Lung (tissue), 13 donors: Measurements from ENCODE around the gene LETMD1. TPM values are rescaled to one million over a fixed set of nuclear protein-coding genes. Genes with fewer than 3 reads are reported as not detected.

ENCODE experiments used
- ATAC-seq: fragments of 200-7000 bp; cut with Tn5 transposase; one replicate; pipeline ENCODE4 v1.9.1; 2020; ENCODE audit warnings: moderate number of reproducible peaks; ENCODE audit not compliant: insufficient read depth, low FRiP score
- DNase-seq, 3 donors: peaks; one replicate each; pipeline ENCODE4 v3.0.0-alpha.2; 2013 to 2017
- H3K27ac ChIP-seq, 2 donors: one replicate each; pipeline ENCODE4 v1.5.1; 2013; ENCODE audit warnings: mild to moderate bottlenecking in 2 of 2, moderate library complexity in 2 of 2, control low read depth in 1 of 2, inconsistent platforms in 1 of 2, low read depth in 1 of 2, low read length in 1 of 2
- H3K27me3 ChIP-seq, 3 donors: one replicate each; pipeline ENCODE4 v1.5.1; 2013; ENCODE audit warnings: low read length in 2 of 3; ENCODE audit not compliant: control insufficient read depth in 3 of 3, insufficient read depth in 3 of 3
- H3K36me3 ChIP-seq, 4 donors: one replicate each; pipeline ENCODE4 v1.5.1; 2013; ENCODE audit warnings: low read length in 4 of 4, mild to moderate bottlenecking in 1 of 4, moderate library complexity in 1 of 4; ENCODE audit not compliant: control insufficient read depth in 4 of 4, insufficient read depth in 4 of 4
- H3K4me1 ChIP-seq, 5 donors: one replicate each; pipeline ENCODE4 v1.5.1; 2013; ENCODE audit warnings: low read length in 5 of 5, mild to moderate bottlenecking in 2 of 5, moderate library complexity in 1 of 5; ENCODE audit not compliant: control insufficient read depth in 5 of 5, insufficient read depth in 5 of 5
- H3K4me3 ChIP-seq: one replicate; pipeline ENCODE4 v1.5.1; 2013; ENCODE audit warnings: mild to moderate bottlenecking, control low read depth, moderate library complexity
- H3K9ac ChIP-seq, 2 donors: one replicate each; pipeline ENCODE4 v1.5.1; 2013; ENCODE audit warnings: low read length in 2 of 2, control low read depth in 1 of 2; ENCODE audit not compliant: insufficient read depth in 1 of 2
- H3K9me3 ChIP-seq, 4 donors: one replicate each; pipeline ENCODE4 v1.5.1; 2013; ENCODE audit warnings: low read length in 3 of 4, mild to moderate bottlenecking in 1 of 4, moderate library complexity in 1 of 4; ENCODE audit not compliant: control insufficient read depth in 4 of 4, insufficient read depth in 3 of 4
- WGBS, 2 donors: extraction: QIAGEN DNeasy Blood & Tissue Kit; methylation state at CpG; one replicate each; pipeline ENCODE4 v1.1.7; 2013; 5-methylcytosine and 5-hydroxymethylcytosine counted together
- polyA plus RNA-seq, 2 donors: library from polyadenylated mRNA; stranded (reverse); fragments of 200-250 nt; gene quantifications; one replicate each; pipeline ENCODE4 v1.2.1, GENCODE V29; 2013
- small RNA-seq: library from RNA; depleted of rRNA; stranded (forward); fragments of <200 nt; gene quantifications from one replicate; pipeline ENCODE3, GENCODE V24; 2014; ENCODE audit warnings: low replicate concordance
- total RNA-seq, 2 donors: library from RNA; depleted of rRNA in 1 of 2; stranded (reverse); fragments of >200 nt in 1 of 2; gene quantifications; one replicate each; pipeline ENCODE4 v1.2.1, GENCODE V29; 2014 to 2021
- TF ChIP-seq, protein P1 (sequence below): IDR thresholded peaks from 2 replicates; pipeline ENCODE4 v1.5.1; 2012; ENCODE audit warnings: mild to moderate bottlenecking; ENCODE audit errors: control extremely low read depth, extremely low read depth
- donor health status: control.
- donor health status: control.
- donor health status: Bipolar disorder and iron deficiency.
- donor health status: healthy.
- donor health status: DM: yes; HTN: yes; CAD: no.

LETMD1 gene
- total and polyA plus RNA-seq, 4 donors, result 29.9 to 81.6 (median 48.6) TPM

DNA sequence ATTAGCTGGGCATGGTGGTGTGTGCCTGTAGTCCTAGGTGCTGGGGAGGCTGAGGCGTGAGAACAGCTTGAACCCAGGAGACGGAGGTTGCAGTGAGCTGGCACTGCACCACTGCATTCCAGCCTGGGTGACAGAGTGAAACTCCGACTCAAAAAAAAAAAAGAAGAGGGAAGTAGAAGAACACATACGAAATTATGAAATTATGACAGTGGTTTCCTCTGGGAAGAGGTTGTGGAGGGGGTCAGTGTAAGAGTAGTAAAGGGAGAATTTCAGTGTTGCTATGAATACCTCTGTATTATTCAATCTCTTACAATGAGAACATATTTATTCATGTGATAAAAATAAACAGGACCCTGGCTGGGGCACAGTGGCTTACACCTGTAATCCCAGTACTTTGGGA, 60.0 kb downstream of the LETMD1 start:
- ATAC-seq (no peak), DNase-seq (no peak)
- Histone ChIP-seq H3K27me3 (no peaks in the 10 kb centered on the region), H3K4me3 (no peak overlapping the region), H3K9ac (no peak overlapping the region), H3K9me3 (no peaks in the 10 kb centered on the region), H3K27ac (no peak overlapping the region), H3K36me3 (peaks cover 13 to 39% (median 29%) of the 10 kb centered on the region in 4 donors), H3K4me1 (no peaks in the 10 kb centered on the region)
- 52 to 76% methylated on average over 4 of the region's 4 CpGs for WGBS, 2 donors
- TF ChIP-seq, protein P1, sequence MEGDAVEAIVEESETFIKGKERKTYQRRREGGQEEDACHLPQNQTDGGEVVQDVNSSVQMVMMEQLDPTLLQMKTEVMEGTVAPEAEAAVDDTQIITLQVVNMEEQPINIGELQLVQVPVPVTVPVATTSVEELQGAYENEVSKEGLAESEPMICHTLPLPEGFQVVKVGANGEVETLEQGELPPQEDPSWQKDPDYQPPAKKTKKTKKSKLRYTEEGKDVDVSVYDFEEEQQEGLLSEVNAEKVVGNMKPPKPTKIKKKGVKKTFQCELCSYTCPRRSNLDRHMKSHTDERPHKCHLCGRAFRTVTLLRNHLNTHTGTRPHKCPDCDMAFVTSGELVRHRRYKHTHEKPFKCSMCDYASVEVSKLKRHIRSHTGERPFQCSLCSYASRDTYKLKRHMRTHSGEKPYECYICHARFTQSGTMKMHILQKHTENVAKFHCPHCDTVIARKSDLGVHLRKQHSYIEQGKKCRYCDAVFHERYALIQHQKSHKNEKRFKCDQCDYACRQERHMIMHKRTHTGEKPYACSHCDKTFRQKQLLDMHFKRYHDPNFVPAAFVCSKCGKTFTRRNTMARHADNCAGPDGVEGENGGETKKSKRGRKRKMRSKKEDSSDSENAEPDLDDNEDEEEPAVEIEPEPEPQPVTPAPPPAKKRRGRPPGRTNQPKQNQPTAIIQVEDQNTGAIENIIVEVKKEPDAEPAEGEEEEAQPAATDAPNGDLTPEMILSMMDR, result no peak

Small RNA genes lying within 50 kb of the gene (small RNA-seq; reads per million reads assigned to genes)
- gene RNU6-1273P (not detected), gene RNU6-87P (not detected)

Other genes starting within 250 kb of the LETMD1 start
- gene TMPRSS12, start 205.4 kb upstream of the LETMD1 start, total RNA-seq, result not detected
- not detected for gene TMPRSS12, start 205.4 kb upstream of the LETMD1 start, polyA plus RNA-seq
- gene HIGD1C, start 95.8 kb upstream of the LETMD1 start, total RNA-seq, result not detected
- gene HIGD1C, start 95.8 kb upstream of the LETMD1 start, polyA plus RNA-seq, result not detected
- 100 to 1,000 TPM; 112 to 129 TPM for gene SLC11A2, start 21.9 kb upstream of the LETMD1 start, total RNA-seq
- gene SLC11A2, start 21.9 kb upstream of the LETMD1 start, polyA plus RNA-seq, result 10 to 100 TPM; 29.2 to 69.2 TPM
- 10 to 100 TPM; 29.1 to 29.9 TPM for gene CSRNP2, start 35.3 kb downstream of the LETMD1 start, total RNA-seq
- gene CSRNP2, start 35.3 kb downstream of the LETMD1 start, polyA plus RNA-seq, result 10 to 100 TPM; 10.7 to 12.0 TPM
- 10 to 100 TPM; 23.2 to 27.5 TPM for gene TFCP2, start 124.8 kb downstream of the LETMD1 start, total RNA-seq
- gene TFCP2, start 124.8 kb downstream of the LETMD1 start, polyA plus RNA-seq, result 10 to 100 TPM in 1 of 2 donors, 1 to 10 TPM in 1; 9.6 to 14.9 TPM
- gene POU6F1, start 169.7 kb downstream of the LETMD1 start, total RNA-seq, result 10 to 100 TPM in 1 of 2 donors, 1 to 10 TPM in 1; 9.1 to 16.1 TPM
- 1 to 10 TPM; 3.0 to 9.4 TPM for gene POU6F1, start 169.7 kb downstream of the LETMD1 start, polyA plus RNA-seq
- 100 to 1,000 TPM; 186 to 215 TPM for gene DAZAP2, start 190.5 kb downstream of the LETMD1 start, total RNA-seq
- gene DAZAP2, start 190.5 kb downstream of the LETMD1 start, polyA plus RNA-seq, result 100 to 1,000 TPM; 146 to 644 TPM
- gene SMAGP, start 222.1 kb downstream of the LETMD1 start, total RNA-seq, result 10 to 100 TPM in 1 of 2 donors, 1 to 10 TPM in 1; 9.7 to 26.0 TPM
- gene SMAGP, start 222.1 kb downstream of the LETMD1 start, polyA plus RNA-seq, result 10 to 100 TPM; 17.0 to 17.3 TPM